ENCODE data around the gene FCHO2.

FCHO2 gene

DNA sequence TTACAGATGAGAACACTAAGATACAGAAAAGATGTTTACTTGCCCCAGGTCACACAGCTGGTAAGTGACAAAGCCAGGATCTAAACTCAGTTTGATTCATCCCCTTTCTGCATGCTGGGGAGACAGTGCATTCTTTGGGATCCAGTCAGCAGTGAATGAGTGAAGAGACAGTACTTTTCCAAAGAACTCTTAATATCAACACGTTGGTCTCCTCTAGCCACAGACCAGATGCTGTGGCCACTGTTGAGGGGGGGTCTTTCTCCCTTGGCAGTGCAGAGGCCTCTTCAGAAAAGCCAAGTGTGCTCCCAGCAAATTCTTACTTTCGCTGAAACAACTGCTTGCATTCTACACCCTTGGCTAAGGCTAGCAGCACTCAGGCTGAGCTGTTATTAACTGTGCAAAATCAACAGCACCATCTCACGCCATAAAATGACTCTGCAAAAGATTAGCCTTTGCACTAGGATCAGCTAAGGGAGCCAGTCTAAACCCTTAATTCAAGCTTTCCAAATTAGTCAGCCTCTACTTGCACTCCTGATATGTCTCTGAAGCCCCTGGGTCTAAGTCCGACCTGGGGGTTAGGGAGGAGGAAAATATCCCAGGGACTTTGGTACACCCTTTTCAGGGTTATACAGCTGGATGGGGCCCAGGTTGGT, 159.7 kb downstream of the FCHO2 start:
- no peak for DNase-seq

DNA sequence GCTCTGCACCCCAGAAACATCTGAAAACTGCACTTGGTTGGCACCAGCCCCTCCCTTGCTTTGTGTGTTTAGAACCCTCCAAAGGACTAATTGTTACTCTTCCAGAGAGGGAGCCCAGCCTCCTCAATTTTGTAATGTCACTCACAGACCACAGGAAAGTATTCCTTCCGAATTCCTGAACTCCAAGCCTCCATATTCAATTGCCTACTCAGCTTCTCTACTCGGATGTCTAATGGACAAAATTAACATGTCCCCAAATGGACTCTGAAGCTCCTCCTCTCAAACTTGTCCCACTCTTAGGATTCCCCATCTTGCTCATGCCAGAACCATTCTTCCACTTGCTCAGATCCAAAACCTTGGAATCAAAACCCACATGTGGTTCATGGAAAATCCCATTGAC, 160.7 kb downstream of the FCHO2 start:
- no peak for DNase-seq

DNA sequence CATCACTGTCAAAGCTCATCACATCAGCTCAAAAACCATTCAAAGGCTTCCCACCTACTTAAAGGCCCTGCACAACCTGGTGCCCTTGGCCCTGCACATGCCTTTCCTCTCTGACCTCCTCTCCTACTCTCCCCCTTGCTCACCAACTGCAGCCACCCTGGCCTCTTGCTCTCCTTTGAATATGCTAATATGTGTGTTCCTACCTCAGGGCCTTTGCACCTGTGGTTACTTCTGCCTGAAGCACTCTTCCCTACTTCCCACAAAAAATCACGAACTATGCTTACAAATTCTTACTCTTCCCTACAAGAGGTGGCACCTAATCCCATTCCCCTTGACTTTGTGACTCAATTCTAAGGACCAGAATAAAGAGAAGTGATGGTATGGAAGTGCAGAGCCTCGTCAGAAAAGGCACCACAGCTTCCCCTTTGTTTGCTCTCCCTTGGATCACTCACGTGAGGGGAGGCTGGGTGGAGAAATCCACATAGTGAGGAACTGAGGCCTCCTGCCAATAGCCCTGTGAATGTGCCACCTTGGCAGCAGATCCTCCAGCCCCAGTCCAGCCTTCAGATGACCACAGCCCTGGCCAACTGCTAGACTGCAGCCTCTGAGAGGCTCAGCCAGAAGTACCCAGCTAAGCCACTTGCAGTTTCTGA, 161.4 kb downstream of the FCHO2 start:
- no peak for DNase-seq

DNA sequence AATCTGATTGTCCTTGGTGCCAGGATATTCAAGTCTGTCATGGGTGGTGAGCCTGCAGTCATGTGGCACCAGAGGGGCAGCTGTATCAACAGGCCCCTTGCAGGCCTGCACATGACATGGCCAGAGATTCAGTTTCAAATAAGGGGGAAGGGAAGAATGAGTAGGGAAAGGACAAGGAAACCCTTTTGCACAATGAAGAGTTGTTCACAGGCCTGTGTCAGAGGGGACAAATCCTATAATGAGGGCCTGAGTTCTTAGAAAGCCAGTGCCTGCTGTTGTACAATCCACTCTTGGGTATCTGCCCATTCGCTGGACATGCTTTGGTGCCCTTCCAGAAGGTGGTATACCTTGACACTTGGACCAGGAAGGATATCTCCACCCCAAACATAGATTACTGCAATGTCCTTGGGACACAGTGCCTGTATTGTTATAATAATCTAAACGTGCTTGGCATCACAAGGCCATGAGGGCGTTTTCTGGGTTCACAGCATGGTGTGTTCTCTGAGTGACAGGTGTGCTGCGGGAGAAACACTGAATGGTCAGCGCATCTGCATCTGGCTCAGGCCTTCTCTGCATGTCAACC, 162.6 kb downstream of the FCHO2 start:
- DNase-seq = peak; percentile 48

DNA sequence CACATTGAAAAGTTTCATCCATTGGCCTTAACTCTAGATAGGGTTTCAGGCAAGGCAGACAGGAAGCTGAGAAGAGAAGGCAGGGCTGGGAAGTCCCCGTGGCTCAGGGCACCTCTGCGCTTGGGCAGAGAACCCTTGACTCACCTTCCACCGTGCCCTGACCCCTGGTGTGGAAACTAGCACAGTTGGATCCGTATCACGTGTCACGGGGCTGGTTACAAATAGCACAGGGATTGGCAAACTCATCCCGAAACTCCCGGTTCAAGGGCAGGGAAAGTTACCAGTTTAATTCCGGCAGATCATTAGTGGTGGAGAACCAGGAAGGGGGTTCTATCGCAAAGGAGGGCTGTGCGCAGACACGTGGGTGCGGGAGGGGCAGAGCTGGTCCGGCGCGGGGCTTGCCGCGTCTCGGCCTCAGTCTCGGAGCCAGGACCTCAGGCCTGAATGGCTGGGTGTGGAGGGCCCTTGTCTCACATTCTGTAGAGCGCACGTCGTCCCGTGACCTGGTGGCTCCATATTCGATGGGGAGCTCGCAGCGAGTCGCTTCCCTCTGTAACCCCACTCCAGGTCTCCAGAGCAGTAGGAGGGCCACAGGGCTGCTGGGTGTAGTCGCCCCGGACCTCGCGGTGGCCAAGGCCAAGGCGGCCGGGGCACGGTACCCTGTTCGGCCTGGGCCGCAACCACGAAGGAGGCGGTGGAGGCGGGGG, 163.8 kb downstream of the FCHO2 start:
- DNase-seq = no peak

DNA sequence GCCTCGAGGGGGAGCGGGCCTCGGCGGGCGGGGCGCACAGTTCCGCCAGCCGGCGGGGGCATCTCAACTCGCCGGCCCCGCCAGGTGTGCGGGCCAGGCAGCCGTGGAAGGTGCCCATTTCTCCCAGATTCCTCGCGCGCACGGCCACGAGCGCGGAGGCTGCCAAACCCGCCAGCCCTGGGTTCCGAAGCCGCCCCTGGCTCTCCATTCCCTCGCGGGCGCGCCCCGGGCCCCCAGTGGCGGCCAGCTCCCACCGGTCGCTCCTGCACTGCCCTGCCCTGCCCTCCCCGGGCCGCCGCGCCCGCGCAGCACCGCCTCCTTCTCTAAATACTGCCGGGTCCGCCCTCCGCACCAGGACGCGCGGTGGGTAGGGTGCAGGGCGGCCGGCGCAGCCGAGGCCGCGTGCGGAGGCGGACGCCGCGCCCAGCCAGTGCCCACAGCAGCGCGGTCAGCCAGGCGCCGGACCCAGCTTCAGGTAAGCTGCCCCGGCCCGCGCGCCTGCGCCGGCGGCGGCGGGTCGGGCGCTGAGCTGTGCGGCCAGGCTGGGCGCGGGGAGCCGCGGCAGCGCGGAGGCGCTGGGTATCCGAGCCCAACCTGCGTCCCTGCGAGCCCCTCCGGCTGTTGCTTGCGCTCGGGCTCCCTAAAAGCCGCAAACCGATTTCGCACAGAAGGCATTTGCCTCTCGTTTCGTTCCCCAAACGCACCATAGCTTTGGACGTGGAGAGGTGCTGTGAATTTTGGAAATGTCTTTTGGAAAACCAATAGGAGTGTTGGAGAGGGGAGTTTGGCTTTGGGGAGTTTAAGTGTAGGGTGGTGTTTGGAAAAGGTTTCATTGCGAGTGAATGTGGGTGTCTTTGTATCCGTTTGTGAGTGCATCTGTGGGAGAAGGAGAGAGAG, 164.6 kb downstream of the FCHO2 start, which contains the start of gene TMEM171:
Gene TMEM171 (plus strand): TSS at position 354 of the 897 bp plus-strand sequence. CDS start 2,799 bp downstream, outside the sequence.
- no peak for DNase-seq

DNA sequence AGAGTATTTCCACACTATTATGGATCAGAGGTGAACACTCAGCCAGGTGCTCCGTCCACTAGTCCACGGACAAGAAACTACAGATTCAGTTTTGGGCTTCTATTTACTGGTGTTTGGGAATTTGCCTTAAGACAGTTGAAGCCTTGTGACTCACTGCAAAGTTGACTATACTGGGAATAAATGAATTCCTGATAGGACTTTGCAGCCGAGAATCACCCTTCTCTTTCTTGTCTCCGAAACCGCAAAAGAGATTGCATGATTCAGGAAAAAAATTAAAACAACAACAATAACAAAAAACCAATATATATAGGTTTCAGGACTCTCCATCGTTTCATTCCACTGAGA, 165.2 kb downstream of the FCHO2 start:
- DNase-seq = no peak

DNA sequence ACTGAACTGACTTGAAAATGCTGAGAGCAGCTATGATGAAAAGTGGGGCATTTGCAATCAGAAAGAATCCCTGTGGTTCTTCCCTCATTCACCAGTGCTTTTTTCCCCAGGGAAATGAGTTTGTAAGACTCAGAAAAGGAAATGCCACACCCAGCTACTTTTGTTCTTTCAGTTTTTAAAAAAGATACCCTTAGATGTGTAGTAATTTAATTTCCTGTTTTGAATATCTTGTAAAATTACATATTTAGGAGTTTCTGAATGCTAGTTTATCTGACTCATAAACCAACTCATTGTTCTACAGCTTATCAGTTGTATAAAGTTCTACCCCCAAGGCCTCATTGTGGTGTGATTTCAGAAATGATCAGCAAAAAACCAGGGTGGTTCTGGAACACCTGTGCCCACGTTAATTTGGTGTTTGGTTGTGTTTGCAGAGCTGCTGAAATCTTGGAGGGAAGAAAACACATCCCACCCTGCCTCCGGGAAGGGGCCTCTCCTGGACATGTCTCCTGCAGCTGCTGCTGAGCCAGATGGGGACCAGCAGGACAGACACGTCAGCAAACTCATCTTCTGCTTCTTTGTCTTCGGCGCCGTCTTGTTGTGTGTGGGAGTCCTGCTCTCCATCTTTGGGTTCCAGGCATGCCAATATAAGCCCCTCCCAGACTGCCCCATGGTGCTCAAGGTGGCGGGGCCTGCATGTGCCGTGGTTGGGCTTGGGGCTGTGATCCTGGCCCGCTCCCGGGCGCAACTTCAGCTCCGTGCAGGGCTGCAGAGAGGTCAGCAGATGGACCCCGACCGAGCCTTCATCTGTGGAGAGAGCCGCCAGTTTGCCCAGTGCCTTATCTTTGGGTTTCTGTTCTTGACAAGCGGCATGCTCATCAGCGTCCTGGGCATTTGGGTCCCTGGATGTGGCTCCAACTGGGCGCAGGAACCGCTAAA, 167.3 kb downstream of the FCHO2 start:
- no peak for DNase-seq

DNA sequence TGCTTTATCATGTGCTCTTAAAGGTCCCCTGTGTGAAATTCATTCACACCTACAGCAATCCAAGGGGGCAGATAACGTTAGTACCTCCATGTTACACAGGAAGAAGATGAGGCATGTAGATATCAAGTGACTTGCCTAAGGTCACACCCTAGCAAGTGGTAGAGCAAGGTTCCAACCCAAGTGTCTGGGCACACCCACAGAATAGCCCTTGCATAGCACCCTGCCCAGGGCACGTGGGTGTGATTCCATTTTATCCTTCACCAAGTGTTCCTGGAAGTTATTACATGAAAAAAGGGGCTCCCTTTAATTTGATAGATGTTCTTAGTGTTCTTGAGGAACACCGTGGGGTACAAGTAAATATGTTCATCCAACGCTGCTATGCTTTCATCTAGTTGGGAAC, 169.4 kb downstream of the FCHO2 start:
- no peak for DNase-seq

DNA sequence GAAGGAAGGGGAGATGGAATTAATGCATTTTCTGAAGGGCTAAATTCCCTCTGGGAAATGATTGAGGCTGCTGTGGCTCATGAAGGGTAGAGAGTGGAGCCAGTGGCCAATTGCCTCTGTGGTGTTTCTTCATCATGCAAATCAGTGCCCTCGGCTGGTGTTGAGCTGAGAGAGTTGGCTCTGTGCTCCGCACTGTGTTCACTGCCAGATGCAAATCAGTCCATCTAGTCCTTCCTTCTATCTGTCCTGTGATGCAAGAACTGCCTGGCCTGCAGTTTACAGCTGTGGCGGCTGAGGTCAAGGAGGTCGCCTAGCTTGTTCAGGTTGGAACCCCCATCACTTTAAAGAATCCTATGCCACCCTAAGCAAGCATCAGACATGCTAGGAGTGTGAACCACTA, 170.5 kb downstream of the FCHO2 start:
- no peak for DNase-seq

DNA sequence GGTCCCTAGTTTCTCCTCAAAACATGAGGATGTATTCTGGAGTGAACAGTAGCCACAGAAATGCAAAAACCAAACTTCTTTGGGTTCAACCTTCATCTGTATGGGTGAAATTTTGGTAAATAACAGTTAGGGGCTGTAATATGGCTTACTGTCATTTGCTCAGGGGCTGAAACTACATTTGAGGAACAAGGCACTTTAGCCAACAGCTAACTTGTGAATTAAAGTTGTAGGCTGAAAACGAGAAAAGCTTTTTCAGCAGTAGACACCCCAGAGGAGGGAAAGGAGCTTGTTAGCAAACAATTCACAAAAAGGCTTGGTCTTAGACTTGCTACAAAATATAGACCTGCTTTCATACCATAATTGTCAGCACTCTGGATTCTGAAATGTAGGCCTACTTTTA, 171.1 kb downstream of the FCHO2 start:
- DNase-seq = no peak

DNA sequence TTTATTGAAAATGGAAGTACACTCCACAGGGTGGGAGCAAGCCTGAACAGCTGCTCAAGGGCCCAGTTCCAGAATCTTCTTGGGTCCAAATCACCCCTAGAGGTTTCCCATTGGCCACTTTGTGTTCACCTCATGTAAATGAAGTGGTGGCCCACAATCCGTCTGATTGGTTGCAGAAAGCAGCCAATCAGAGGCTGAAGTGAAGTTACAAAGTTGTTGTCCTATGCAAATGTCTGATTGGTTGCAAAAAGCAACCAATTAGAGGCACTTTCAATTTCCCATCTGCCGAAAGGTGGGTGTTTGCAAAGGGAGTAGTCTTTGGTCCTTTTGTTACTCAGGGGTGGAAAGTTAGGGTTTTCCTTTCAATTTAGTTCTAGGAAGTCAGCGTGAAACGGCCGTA, 173.3 kb downstream of the FCHO2 start:
- no peak for DNase-seq

DNA sequence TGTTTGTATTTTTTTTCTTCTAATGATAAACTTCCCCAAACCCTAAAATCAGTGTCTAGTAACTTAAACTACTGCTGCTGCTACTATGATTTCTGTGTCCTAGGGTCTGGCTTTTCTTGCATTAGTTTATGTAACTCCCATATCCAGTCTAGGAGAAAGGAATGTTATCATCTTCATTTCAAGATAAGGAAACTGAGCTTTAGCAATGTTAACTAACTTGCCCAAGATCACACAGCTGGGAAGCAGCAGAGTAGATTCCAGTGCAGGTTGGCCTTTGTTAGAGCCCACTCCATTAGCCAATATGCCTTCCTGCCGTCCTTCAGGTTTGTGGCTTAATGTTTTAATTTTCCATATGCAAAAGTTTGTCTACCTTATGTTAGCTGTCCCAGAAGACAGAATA, 175.0 kb downstream of the FCHO2 start:
- no peak for DNase-seq

DNA sequence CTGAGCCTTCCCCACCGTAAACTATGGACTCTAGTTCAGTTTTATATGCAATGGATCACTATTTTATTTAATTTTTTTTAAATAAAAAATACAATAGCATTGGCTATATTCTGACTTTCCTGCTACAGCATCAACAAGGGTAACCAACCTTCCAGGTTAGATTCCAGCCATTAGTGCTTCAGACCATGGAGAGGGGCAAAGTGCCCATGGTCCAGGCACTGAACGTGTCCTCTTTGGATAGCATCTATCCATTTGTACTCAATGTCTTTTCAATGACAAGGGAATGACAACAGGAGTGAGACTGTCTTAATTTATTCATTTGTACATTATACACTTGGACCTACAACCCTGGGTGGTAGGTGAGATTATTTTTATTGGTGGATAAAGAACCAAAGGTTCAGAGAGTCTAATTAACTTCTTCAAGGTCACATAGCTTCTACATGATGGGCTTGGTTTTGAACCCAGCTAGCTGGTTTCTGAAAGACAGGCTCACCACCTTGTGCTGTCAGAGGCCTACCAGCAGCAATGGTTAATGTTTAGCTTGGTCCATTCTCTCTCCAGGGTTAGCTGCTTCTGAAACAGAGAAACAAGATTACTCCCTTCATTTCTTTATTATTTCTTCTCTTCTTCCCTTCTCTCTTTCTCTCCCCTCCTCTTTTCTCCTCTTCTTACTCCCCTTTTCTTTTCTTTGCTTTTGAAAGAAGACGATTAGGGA, 176.0 kb downstream of the FCHO2 start:
- DNase-seq = no peak

DNA sequence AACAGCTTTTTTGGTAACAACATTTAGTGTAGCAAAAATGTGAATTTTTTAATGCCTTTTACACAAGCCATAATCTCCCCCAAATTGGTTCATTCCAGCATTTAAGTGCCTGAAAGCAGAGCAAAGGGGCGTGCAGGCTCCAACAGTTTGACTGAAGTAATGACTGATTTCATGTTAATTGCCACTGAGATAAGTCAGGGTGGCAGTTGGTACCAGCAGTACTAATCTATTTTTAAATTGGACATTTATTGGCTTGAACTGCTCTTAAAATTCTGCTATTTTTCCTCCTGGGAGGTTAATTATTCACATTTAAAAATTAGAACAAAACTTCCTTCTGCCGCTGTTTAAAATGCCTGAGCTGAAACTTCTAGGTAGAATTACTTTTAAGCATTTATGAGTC, 176.9 kb downstream of the FCHO2 start:
- DNase-seq = no peak

DNA sequence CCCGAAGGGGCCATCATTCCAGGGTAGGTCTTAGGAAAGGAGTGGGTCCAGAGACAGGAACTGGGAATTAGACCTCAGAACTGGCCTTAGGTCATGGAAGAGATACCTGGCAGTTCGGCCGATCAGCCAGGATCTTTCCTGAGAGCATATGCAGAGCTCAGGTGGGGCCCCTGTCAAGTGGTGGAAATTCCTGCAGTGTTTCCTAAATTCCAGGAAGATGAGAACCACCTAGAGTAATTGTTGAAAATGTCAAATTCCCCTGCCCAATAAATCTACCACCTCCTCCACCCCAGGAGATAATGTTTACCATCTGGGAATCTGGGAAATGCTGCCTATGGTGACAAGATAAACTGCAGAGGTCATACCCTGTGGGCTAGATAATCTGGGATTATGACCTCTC, 179.2 kb downstream of the FCHO2 start:
- DNase-seq = no peak

DNA sequence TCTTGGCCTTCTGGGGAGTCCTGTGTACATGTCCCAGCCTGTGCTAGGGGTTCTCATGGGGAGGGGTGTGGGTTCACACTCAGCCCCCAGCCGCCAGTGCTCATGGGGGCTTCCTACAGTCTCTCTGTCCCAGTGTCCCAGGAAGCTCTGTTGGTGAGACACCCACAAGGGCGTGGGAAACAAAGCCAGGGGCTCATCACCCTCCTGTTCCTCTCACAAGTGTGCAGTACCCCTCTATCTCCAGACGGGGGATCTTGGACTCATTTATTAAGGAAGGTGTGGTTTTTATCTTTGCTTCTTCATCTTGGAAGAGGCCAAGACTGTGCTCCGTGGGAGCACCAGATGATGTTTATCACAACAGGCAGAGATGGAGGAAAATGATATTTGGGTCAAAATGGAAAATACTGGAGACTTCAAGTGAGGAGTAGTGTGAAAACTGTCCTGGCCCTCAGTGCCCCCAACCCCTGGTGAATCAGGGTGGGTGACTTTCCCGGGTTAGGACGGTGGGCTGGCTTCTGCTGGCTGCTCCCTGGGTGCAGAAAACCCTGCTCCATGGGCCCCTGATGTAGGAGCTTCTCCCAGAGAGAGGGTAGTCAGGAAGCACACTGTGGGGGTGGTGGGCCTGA, 179.7 kb downstream of the FCHO2 start:
- DNase-seq = no peak

DNA sequence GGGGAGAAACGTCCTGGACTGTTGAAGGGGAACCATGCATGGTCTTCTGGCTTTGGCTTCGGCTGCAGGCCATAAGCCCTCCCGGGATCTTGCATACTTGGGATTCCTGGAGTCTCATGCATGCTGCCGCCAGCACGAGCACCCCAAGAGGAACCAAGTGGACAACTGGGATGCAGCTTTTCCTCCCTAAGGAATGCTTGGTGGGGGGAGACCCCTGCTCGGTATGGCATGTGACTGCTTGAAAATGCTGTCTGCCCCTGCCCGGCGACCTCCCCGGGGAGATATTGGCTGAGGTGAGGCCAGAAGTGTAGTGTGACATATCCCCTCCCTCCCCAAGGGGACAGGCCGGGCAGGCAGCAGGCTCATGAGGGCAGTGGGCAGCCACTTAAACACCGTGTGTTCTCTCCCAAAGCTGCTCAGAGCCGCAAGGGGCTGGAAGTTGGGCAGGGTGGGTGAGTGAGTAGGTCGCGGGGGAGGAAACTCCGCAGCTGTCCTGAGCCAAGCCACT, 180.3 kb downstream of the FCHO2 start:
- no peak for DNase-seq

DNA sequence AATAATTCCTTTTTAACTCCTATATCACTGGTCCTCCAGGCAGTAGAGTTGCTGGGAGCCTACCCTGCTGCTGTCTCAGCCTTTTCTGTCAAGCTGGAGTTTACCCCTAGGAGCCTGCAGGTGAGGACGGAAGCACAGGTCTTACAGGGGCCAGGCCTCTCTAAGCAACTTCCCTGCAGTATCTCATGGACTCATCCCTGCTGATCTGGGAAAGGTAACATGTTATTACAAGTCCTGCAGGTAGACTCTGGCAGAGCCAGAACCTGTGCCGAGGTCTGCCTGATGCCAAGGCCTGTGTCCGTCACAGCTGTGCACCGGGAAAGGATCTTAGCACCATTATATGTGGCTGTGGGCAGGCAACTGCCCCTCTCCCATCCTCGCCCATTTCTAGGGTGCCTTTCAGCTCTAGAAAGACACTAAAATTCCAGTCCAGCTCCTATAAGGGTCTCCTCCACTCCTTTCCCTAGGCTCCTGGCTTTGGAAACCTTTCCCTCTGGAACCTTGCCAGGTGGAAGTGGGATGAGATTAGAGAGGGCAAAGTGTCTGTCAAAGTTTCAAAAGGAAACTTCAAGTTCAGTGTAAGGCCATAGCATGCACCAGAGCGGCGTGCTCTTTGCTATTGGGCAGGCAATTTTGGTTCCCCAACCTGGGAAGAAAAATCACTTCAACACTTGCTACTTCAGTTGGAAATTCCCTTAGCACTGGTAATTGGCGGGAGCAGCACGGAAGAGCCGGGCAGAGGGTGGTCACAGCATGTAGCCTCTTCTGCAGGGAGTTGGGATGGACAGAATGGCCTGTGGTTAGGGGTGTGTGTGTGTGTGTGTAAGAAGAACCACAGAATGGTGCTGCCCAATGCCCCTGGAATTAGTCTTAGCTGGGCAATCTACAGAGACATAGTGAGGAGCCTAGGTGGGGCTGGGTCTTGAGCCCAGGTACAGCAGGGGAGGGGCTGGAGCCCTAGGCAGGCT, 182.0 kb downstream of the FCHO2 start:
- DNase-seq = no peak
